ENCODE measurements around the gene TMUB1.

The TMUB1 gene

GRCh38 chr7:151122276-151122675 is 39.0 kb upstream of the TMUB1 start:
- TF ChIP-seq POU2F2 (IDR thresholded peaks at IDR 0.05; ENCODE audit: low read depth, low read length), result no peak
- TF ChIP-seq SPI1 (IDR thresholded peaks at IDR 0.05; ENCODE audit: low read depth, low read length), result no peak
- no peak for TF ChIP-seq TAF1 (IDR thresholded peaks at IDR 0.05; ENCODE audit: low read depth, low read length)
- no peak for TF ChIP-seq PAX5 (IDR thresholded peaks at IDR 0.05; ENCODE audit: insufficient read depth, low read length, severe bottlenecking)
- TF ChIP-seq POLR2A (IDR thresholded peaks at IDR 0.05; ENCODE audit: low read depth, low read length), result no peak
- no peak for TF ChIP-seq POLR2AphosphoS5 (IDR thresholded peaks at IDR 0.05; ENCODE audit: low read depth, low read length)
- FAIRE-seq, result no peak
- no peak for DNase-seq (ENCODE audit: insufficient read length, low spot score)

DNA sequence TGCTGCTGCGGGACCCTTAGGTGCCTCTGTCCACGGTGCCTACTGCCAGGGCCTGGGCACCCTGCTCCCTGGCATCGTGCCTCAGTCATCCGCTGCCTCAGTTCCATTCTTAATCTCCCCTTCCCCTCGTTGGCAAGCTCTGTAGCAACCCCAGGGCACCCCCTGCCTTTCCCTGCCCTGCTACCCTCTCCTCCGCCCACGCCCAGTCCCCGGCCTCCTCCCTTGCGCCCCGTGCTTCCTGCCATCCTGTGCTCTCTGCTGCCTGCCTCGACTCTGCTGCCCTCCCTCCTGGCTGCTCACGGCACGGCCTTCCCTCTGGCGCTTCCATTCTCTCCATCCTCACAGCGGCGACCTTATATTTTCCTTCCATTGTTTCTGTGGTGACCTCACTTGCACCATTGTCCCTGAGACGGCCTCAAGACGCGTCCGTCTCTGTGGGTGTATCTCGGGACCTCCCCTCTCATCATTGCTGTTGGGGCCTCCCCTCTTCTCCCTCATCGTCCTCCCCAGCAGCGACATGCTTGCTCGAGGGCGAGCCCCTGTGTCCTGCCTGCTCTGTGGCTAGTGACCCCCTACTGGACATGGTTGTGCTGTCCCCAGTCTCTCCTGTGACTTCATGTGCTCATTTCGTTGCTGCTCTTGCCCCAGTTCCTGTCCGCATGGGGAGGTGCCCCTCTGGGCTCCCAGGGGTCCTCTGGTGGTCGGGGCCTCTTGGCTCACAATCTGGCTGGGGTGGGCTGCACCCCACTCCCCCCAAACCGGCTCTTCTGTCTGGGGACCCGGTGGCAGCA is 38.3 kb upstream of the TMUB1 start:
- no peak for TF ChIP-seq SPI1 (IDR thresholded peaks at IDR 0.05; ENCODE audit: low read depth, low read length)
- TF ChIP-seq POLR2AphosphoS5 (IDR thresholded peaks at IDR 0.05; ENCODE audit: low read depth, low read length), result no peak
- TF ChIP-seq POU2F2 (IDR thresholded peaks at IDR 0.05; ENCODE audit: low read depth, low read length), result no peak
- no peak for TF ChIP-seq POLR2A (IDR thresholded peaks at IDR 0.05; ENCODE audit: low read depth, low read length)
- no peak for TF ChIP-seq PAX5 (IDR thresholded peaks at IDR 0.05; ENCODE audit: insufficient read depth, low read length, severe bottlenecking)
- no peak for TF ChIP-seq TAF1 (IDR thresholded peaks at IDR 0.05; ENCODE audit: low read depth, low read length)
- DNase-seq (ENCODE audit: insufficient read length, low spot score) (no peak), FAIRE-seq (no peak)

DNA sequence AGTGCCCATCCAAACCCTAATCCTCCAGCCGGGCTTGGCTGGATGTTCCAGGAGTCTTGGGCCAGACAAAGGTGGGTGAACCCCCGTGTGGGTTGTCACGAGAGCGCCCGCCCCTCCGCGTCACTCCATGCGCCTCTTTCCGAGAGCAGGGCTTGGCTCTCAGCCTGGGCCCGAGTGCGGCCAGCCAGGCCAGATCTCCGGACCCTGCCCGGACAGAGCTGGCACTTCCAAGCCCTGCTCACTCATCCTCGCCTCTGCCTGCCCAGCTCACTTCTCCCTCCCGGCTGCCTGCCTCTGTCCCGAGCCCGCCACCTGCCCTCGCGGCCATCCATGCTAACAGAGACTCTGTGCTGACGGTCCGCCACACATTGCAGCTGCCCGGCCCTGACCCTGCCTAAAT is 37.6 kb upstream of the TMUB1 start:
- TF ChIP-seq PAX5 (IDR thresholded peaks at IDR 0.05; ENCODE audit: insufficient read depth, low read length, severe bottlenecking) (no peak), POLR2AphosphoS5 (IDR thresholded peaks at IDR 0.05; ENCODE audit: low read depth, low read length) (no peak), TAF1 (IDR thresholded peaks at IDR 0.05; ENCODE audit: low read depth, low read length) (no peak), POLR2A (IDR thresholded peaks at IDR 0.05; ENCODE audit: low read depth, low read length) (no peak), SPI1 (IDR thresholded peaks at IDR 0.05; ENCODE audit: low read depth, low read length) (no peak), POU2F2 (IDR thresholded peaks at IDR 0.05; ENCODE audit: low read depth, low read length) (no peak)
- DNase-seq (ENCODE audit: insufficient read length, low spot score) (no peak), FAIRE-seq (no peak)

- TF ChIP-seq PAX5 (IDR thresholded peaks at IDR 0.05; ENCODE audit: insufficient read depth, low read length, severe bottlenecking) (no peak), POU2F2 (IDR thresholded peaks at IDR 0.05; ENCODE audit: low read depth, low read length) (no peak), POLR2A (IDR thresholded peaks at IDR 0.05; ENCODE audit: low read depth, low read length) (no peak), TAF1 (IDR thresholded peaks at IDR 0.05; ENCODE audit: low read depth, low read length) (no peak)
- FAIRE-seq, result no peak
- DNase-seq (ENCODE audit: insufficient read length, low spot score), result no peak
Observed at GRCh38 chr7:151119902-151120301, 36.6 kb upstream of the TMUB1 start.

DNA sequence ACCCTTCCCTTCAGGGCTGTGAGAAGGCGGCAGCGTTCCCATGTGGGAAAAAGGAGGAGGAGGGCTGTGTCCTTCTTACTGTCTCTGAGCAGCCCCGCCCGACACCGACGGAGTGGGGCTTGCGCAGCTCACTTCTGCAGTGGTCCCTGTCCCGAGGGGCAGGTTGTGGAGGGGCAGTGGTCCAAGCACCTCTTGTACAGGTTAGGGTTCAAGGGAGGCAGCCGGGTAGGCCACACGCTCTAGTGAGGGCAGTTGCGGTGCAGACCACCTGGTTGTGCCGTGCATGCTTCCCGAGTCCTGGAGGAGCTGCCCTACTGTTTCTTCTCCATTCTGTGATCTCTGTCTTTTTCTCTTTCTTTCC is 35.7 kb upstream of the TMUB1 start:
- no peak for TF ChIP-seq SPI1 (IDR thresholded peaks at IDR 0.05; ENCODE audit: low read depth, low read length)
- no peak for TF ChIP-seq POLR2AphosphoS5 (IDR thresholded peaks at IDR 0.05; ENCODE audit: low read depth, low read length)
- no peak for TF ChIP-seq POU2F2 (IDR thresholded peaks at IDR 0.05; ENCODE audit: low read depth, low read length)
- FAIRE-seq (no peak), DNase-seq (ENCODE audit: insufficient read length, low spot score) (no peak)

- FAIRE-seq, result no peak
- DNase-seq (ENCODE audit: insufficient read length, low spot score), result no peak
- TF ChIP-seq TAF1 (IDR thresholded peaks at IDR 0.05; ENCODE audit: low read depth, low read length) (no peak), PAX5 (IDR thresholded peaks at IDR 0.05; ENCODE audit: insufficient read depth, low read length, severe bottlenecking) (no peak), POLR2A (IDR thresholded peaks at IDR 0.05; ENCODE audit: low read depth, low read length) (no peak), POU2F2 (IDR thresholded peaks at IDR 0.05; ENCODE audit: low read depth, low read length) (no peak), SPI1 (IDR thresholded peaks at IDR 0.05; ENCODE audit: low read depth, low read length) (no peak)
Observed at GRCh38 chr7:151118108-151119054, 35.1 kb upstream of the TMUB1 start.

GRCh38 chr7:151117565-151117964 is 34.3 kb upstream of the TMUB1 start:
- FAIRE-seq, result no peak
- DNase-seq (ENCODE audit: insufficient read length, low spot score), result no peak
- TF ChIP-seq SPI1 (IDR thresholded peaks at IDR 0.05; ENCODE audit: low read depth, low read length), result no peak
- no peak for TF ChIP-seq POLR2AphosphoS5 (IDR thresholded peaks at IDR 0.05; ENCODE audit: low read depth, low read length)
- TF ChIP-seq PAX5 (IDR thresholded peaks at IDR 0.05; ENCODE audit: insufficient read depth, low read length, severe bottlenecking), result no peak
- no peak for TF ChIP-seq TAF1 (IDR thresholded peaks at IDR 0.05; ENCODE audit: low read depth, low read length)
- TF ChIP-seq POU2F2 (IDR thresholded peaks at IDR 0.05; ENCODE audit: low read depth, low read length), result no peak
- no peak for TF ChIP-seq POLR2A (IDR thresholded peaks at IDR 0.05; ENCODE audit: low read depth, low read length)

DNA sequence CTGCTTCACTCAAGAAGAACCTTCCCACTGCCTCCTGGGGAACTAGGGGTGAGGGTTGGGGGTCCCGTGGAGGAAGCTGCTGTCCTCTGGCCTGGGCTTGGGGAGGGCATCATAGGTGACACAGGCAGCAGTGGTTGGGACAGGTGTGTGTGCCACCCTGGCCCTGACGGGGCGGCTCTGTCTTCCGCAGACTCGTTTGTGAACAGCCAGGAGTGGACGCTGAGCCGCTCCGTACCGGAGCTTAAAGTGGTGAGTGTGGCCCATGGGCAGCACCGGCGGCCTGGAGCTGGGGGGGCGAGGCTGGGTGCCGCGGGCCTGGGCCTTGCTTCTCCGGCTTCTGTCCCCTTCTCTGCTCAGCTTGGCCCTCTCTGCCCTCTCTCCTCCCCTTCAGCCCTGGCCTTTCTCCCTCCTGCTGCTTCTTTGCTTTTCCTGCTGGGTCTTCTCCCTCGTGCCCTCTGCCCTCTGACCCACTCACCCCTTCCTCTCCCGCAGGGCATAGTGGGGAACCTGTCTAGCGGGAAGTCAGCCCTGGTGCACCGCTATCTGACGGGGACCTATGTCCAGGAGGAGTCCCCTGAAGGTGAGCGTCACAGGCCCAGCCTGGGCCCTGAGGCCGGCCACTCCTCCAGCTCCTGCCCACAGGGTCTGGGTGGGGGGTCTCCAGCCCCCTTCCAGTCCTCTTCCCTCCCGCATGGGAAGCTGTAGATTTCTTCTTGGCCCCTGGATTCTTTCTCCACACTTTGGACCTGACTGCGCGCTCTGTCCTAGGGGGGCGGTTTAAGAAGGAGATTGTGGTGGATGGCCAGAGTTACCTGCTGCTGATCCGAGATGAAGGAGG is 33.5 kb upstream of the TMUB1 start:
- FAIRE-seq (no peak), DNase-seq (ENCODE audit: insufficient read length, low spot score) (no peak)
- TF ChIP-seq PAX5 (IDR thresholded peaks at IDR 0.05; ENCODE audit: insufficient read depth, low read length, severe bottlenecking) (no peak), POLR2AphosphoS5 (IDR thresholded peaks at IDR 0.05; ENCODE audit: low read depth, low read length) (no peak), SPI1 (IDR thresholded peaks at IDR 0.05; ENCODE audit: low read depth, low read length) (no peak), POLR2A (IDR thresholded peaks at IDR 0.05; ENCODE audit: low read depth, low read length) (no peak), TAF1 (IDR thresholded peaks at IDR 0.05; ENCODE audit: low read depth, low read length) (no peak), POU2F2 (IDR thresholded peaks at IDR 0.05; ENCODE audit: low read depth, low read length) (no peak)
